Kidney tubule cell (primary cell): ENCODE data around the gene RNF112.
"Not testable (repeated sequence)": the region's sequence is repeated elsewhere in the genome, so short reads cannot be mapped to it uniquely, and the experiment has no call there.

Experiments used
- DNase-seq: peaks from one replicate; pipeline ENCODE4 v3.0.0-alpha.2; 2018; ENCODE audit warnings: low spot score

RNF112 gene

DNA sequence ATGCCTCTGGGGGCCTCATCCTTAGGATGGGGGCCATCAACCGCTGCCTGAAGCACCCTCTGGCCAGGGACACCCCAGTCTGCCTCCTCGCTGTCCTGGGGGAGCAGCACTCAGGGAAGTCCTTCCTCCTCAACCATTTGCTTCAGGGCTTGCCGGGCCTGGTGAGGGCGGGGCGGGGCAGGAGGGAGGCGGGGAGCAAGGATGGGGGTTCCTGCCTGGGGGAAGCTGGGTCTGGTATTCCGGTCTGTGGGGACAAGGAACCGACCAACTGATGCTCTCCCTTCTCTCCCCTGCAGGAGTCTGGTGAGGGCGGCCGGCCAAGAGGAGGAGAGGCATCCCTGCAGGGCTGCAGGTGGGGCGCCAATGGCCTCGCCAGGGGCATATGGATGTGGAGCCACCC, 2.0 kb downstream of the RNF112 start:
- no peak for DNase-seq

DNA sequence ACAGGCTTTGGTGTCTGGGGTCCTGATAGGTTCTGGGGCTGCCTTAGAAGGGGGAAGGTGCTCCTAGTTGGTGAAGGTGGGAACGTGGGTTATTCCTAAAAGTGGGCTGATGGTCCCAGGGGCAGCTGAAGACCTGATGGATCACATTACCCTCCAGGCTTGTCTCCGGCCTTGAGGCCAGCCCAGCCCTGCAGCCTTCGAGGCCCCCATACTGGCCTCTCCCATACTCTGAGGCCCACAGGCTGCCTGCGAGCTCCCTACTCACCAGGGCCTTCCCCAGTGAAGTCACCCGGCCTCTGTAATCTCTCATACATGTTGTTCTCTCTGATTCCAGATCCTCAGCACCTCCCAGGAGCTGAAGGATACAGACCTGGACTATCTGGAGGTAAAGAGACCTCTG, 2.7 kb downstream of the RNF112 start:
- DNase-seq = no peak

DNA sequence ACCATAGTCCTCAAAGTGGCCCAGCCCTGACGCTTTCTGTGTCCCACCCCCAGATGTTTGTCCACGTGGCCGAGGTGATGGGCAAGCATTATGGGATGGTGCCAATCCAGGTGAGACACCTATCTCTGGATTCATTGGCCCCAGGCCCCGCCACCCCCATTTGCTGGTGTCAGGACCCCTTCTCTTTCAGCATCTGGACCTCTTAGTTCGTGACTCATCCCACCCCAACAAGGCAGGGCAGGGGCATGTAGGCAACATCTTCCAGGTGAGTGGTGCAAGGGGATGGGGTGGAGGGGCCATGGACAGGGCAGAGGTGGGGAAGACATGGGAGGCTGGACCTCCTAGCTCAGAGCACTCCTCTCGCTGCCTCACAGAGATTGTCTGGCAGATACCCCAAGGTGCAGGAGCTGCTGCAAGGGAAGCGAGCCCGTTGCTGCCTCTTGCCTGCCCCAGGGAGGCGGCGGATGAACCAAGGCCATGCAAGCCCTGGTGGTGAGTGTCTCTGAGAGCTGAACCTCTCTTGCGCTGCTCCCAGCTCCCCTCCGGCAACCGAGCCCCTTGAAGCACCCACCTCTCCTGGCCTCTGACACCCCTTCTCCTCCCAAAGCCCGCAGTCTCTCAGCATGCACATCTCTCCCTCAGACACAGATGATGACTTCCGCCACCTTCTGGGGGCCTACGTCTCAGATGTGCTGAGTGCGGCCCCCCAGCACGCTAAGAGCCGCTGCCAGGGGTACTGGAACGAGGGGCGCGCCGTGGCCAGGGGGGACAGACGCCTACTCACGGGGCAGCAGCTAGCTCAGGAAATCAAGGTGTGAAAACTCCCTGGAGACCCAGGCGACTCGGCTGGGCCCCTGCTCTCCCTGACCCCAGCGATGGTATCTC, 3.6 kb downstream of the RNF112 start:
- DNase-seq = no peak

DNA sequence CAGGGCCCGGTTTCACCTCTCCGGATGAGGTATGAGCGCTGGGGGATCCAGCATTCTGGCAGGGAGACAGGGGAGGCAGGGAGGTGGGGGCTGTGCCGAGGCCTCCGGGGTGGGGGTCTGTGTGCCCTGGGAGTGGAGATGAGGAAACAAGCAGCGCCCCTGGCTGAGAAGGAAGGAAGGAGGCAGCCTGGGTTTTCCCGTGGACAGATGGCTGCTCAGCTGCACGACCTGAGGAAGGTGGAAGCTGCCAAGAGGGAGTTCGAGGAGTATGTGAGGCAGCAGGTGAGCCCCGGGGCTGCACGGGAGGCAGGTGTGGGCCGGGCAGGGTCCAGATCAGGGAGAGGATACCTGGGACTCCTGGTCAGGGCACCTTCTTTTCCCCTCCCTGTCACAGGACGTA, 4.3 kb downstream of the RNF112 start:
- no peak for DNase-seq

DNA sequence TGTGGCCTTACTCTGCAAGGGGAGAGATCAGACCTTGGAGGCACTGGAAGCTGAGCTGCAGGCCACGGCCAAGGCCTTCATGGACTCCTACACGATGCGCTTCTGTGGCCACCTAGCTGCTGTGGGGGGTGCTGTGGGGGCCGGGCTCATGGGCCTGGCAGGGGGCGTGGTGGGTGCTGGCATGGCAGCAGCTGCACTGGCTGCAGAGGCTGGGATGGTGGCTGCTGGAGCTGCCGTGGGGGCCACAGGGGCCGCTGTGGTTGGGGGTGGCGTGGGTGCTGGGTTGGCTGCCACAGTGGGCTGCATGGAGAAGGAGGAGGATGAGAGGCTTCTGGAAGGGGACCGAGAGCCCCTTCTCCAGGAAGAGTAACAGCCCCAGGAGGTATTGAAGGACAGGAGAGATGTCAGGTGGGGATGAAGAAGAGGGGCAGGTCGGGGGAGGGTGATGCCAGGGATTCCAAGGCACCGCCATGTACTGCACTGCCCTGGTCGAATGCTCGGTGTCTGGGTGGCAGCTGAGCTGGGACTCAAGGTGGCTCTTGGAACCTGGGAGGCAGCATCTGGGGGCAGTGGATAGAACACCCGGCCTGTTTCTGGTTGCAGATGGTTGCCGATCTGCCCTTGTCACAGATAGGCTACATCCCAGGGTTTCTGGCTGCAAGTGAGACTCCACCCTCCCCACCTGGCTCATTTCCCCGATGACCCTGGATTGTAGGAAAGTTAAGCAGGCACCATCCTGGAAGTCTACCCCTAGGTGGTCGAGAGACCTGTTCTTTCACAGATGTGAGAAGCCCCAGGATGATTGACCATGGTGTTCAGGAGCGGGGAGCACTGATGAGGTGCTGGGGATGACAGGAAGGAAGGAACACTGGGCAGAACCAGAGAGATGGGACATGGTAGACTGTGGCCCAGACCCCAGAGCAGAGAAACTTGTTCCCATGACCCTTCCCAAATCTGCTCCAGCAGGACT, 5.1 kb downstream of the RNF112 start:
- no peak for DNase-seq

DNA sequence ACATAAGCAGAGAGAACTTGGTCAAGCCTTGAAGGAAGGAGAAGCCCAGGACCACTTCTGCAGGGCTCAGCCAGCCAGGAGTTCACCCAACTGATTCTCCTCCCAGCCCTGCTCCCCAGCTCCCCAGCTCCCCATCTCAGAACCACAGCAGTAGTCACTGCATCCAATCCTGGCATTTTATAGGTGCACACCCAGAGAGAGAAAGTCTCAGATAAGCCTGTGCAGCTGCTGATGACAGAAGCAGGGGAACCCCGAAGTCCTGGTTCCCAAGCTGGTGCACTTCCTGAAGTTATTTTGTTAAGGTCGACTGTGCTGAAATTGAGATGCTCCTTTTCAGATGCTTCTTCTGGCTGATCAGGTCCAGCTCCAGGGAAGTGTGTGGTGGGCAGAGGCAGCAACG, 6.6 kb downstream of the RNF112 start:
- DNase-seq = no peak

DNA sequence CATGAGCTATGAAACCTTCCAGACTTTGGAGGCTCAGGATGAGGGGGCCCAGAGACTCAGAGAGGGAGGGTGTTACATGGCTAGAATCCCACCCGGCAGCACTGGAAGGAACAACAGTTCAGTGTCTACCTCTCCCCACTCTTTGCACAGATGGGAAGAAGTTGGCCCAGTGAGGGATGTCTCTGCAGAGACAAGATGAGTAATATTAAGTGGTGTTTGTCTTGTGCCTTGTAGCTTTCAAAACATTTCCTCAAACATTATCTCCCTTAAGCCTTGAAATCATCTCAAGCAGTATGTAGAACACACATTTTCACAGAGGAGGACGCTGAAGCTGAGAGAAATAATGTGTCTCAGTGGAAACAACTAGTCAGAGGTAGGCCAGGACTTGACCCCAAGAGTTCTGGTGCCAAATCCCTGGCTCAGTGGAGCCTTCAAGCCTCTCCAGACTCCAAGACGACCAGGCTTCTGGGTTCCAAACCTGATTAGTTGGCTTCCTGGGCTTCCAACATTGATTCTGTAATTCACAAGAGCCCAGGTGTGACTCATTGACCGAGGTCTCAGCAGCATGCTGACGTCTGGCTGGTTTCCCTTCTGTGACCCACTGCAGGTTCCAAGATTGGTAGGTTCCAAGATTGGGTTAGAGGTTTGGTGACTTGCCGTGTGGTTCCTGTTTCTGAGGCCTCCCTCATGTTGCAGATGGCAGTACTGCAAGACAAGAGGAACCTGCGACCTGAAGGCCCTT, 7.4 kb downstream of the RNF112 start:
- peak; percentile 57 for DNase-seq

DNA sequence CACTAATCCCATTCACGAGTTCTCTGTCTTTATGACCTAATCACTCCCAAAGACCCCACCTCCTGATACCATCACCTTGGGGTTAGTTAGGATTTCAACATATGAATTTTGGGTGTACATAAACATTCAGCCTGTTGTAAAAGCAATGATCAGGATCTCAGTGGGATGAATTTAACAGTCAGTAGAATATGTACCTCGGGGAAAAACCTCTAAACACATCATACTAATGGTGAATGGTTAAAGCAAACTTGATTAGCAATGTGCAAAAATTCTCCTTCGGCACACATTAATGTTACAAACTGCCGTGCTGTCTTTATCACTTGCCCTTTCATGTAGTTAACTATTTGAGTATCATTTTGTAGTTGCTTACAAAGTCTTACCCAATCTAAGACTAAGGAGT, 10.2 kb downstream of the RNF112 start:
- DNase-seq = no peak

DNA sequence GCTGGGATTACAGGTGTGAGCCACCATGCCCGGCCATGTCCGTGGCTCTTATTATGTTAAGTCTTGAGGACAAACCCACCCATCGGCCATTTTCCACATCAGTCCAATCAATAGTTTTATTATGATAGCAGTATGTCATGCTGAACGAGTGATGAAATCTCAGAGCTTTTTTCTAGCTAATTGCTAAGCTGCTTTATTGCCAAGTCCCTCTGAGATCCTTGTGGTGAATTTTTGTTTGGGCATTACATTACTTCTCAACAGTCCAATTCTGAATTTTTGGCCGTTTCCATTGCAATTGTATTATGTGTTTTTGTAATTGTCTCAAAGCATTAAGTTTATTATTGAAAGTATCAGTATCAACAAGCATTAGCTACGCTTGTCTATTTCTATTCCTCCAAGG, 10.9 kb downstream of the RNF112 start:
- no peak for DNase-seq

DNA sequence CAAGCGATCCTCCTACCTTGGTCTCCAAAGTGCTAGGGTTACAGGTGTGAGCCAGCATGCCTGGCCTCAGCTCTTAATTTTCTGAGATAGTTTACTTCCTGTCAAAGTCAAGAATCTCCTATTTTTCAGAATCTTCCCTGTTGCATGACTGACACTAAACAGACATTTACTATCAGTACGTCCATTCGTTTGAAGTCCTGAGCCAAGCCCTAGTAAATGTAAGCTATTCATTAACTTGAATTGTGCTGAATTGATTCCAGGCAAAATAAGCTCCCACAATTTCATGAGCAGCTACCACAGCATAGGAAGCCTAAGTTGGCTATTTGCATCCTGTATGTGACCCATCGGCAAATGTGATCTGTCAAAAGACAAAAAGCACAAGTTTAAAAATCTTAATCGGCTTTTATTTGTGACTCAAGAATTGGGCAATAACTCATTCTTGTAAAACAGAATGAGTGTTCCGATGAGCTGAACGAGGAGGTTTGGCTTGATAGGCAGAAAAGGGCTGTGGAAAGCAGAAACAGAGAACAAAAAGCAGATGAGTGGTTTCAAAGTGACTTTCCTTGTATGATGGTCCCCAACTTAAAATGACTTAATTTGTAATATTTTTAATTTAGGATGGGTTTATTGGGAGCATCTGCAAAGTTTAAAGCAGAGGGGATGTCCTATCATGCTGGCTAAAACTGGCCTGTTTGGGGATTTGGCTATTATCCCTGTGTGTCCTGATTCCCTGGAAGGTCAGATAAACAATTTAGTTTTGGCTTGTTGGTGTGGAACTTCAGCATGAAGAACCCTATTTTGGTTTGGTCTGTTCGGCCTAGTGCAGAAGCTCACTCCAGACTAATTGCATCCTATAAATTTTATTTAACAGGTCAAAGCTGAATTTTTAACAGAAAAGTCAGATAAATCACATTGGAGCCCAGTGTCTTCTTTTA, 14.2 kb downstream of the RNF112 start:
- peak; percentile 17 for DNase-seq

DNA sequence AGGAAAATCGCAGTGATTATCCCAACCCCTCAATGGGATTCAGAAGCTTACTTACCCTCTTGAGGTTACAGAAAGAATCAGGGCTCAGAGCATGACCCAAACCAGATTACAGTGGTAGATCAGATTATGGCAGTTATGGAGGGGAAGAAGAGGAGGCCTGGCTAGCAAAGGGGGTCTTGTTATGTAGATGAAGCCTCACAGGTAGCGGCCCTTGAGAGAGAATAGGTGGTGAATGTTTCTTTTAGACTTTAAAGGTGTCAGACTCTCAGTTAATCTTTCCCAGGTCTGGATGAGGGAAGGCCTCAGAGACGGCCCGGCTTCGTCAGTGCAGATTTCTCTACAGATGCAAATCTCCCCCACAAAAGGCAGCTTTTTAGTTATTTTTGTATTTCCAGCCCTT, 15.6 kb downstream of the RNF112 start:
- DNase-seq = no peak

DNA sequence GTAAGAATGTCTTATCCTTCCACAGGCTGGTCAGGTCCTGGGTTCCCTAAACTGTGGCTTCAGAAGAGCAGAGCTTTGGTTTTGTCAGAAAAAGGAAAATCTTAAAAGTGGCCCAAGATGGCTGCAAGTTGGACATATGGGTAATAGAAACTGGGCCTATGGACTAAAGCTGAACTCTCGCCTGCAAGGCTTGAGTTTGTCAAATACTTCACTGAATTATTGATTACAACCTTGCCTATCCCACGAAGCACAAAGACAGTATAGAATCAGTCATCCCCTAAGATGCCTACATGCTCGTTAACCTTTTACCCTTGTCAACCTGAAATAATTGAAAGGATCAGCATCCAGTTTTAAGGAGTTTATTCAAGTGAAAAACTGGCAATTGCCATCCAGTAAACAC, 20.7 kb downstream of the RNF112 start:
- DNase-seq = no peak

DNA sequence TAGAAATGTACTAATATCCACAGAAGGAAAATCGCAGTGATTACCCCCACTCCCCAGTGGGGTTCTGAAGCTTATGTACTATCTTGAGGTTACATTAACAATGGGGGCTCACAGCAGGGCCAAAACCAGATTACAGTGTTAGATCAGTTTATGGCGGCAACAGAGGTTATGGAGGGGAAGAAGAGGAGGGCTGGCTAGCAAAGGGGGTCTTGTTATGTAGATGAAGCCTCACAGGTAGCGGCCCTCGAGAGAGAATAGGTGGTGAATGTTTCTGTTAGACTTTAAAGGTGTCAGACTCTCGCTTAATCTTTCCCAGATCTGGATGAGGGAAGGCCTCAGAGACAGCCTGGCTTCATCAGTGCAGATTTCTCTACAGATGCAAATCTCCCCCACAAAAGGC, 22.2 kb downstream of the RNF112 start:
- DNase-seq = no peak

DNA sequence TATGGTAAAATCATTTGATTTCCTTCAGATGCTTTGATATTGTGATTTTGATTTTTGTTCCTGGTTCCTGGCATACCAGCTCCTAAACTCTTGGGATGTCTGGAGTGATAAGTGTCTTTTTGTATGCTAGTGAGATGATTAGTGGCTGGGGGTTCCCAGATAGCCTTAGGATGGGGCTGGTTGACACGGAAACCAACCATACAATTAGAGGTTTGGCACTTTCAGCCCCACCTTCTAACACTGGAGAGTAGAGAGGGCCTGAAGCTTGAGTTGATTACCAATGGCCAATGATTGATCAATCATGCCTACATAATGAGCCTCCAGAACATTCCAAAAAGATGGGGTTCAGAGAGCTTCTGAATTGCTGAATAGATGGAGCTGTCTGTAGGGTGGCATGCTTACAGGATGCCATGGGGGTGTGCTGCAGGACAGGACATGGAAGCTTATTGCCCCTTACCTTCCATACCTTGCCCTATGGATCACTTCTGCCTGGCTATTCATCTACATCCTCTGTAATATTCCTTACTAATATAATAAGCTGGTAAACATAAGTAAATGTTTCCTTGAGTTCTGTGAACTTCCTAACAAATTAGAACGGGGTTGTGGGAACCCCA, 22.8 kb downstream of the RNF112 start:
- DNase-seq = no peak

DNA sequence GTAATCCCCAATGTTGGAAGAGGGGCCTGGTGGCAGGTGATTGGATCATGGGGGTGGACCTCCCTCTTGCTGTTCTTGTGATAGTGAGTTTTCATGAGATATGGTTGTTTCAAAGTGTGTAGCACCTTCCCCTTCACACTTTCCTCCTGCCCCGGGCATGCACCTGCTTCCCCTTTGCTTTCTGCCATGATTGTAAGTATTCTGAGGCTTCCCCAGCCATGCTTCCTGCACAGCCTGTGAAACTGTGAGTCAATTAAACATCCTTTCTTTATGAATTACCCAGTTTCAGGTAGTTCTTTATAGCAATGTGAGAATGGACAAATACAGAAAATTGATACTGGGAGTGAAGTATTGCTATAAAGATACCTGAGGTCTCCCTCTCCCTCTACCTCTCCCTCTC, 29.4 kb downstream of the RNF112 start:
- DNase-seq = no peak

DNA sequence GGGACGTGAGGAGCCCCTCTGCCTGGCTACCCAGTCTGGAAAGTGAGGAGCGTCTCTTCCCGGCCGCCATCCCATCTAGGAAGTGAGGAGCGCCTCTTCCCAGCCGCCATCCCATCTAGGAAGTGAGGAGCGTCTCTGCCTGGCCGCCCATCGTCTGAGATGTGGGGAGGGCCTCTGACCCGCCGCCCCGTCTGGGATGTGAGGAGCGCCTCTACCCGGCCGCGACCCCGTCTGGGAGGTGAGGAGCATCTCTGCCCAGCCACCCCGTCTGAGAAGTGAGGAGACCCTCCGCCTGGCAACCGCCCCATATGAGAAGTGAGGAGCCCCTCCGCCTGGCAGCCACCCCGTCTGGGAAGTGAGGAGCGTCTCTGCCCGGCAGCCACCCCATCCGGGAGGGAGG, 30.3 kb downstream of the RNF112 start:
- not testable (repeated sequence) for DNase-seq

DNA sequence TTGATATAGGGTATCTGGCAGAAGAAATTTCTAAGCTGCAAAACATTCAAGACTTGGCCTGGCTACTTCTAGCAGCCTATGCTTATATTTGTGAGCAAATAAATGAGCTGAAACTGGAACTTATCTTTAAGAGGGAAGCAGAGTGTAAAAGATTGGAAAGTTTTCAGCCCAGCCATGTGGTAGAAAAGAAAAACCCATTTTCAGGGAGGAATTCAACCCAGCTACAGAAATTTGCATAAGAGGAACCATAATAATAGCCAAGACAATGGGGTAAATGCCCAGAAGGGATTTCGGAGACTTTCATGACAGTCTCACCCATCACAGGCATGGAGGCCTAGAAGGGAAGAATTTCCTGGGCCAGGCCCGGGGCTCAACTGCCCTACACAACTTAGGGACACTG, 31.7 kb downstream of the RNF112 start:
- no peak for DNase-seq

DNA sequence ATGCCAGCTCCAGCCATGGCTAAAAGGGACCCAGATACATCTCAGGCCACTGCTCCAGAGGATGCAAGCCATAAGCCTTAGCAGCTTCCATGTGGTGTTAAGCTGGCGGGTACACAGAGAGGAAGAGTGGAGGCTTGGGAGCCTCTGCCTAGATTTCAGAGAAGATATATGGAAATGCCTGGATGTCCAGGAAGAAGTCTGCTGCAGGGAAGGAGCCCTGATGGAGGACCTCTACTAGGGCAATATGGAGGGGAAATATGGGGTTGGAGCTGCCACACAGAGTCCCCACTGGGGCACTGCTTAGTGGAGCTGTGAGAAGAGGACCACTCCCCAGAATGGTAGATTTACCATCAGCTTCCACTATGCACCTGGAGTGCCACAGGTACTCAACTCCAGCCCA, 32.1 kb downstream of the RNF112 start:
- no peak for DNase-seq

DNA sequence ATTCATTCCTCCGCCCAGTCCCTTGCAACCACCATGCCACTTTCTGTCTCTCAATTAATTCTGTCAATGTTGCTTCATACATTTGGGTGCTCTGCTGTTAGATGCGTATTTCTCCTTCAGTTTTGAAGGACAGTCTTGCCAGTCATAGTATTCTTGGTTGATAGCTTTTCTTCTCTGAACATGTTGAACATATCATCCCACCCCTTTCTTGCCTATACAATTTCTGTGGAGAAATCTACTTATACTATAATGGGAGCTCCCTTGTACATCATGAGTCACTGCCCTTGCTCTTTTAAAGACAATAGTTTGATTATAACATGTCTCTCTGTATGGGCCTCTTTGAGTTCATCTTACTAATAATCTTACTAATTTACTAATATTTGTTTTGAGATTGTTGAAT, 34.1 kb downstream of the RNF112 start:
- DNase-seq = no peak

DNA sequence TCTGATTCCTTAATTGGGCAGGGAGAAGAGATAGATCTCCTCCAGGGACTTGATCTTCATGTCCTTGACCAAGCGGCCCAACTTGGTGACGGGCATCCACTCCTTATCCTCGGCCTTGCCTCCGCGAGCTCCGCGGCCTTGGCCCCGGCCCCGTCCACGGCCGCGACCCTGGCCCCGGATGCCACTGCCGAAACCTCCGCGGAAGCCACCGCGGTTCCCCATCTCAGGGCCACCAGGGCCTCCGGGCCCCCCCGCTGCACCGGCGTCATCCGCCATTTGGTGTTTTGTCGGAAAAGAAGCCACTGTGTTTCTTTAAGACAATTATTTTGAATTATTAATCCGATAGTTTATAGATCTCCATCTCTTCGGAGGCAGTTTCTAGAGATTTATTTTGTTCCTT, 35.5 kb downstream of the RNF112 start:
- not testable (repeated sequence) for DNase-seq

DNA sequence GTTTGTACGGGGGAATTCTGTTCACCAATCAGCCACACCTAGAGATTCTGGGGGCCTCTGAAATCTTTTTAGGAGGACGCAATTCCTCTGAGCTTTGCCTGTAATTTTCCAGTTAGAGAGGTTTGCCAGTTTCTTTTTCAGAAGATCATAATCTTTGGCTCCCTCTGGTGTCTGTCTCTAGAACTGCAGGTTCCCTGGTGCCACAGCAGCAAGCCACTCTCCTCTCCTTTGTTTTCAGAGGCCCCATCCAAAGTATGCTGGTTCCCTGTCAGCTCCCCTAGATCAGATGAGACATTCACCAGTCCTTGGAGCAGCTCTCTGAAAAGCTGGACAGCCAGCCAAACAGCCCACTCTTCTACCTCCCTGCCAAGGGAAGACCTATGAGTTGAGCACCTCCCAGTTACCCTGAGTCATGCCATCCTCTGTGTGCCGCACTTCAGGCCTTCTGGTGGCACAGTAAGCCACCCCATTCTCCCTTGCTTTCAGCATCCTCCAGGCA, 36.1 kb downstream of the RNF112 start:
- peak; percentile 68 for DNase-seq
